DOHH2 (cell line): Measurements from ENCODE around the gene TMEM203.

Source experiments
- H3F3A ChIP-seq: fragments of 200-600 bp; sonication (generic), shearing (Covaris generic); 2 replicates; pipeline ENCODE4 v1.6.0; 2016; ENCODE audit warnings: antibody characterized with exemption, mild to moderate bottlenecking; ENCODE audit not compliant: control insufficient read depth, insufficient read depth
- H3K27ac ChIP-seq: fragments of 200-600 bp; sonication (generic); 2 replicates; pipeline ENCODE4 v1.5.1; 2014; ENCODE audit warnings: low read depth, mild to moderate bottlenecking, low read length, moderate library complexity
- H3K27me3 ChIP-seq: fragments of 200-600 bp; sonication (generic); 2 replicates; pipeline ENCODE4 v1.6.1; 2014; ENCODE audit warnings: mild to moderate bottlenecking, low read length, mixed read lengths; ENCODE audit not compliant: control insufficient read depth
- H3K36me3 ChIP-seq: fragments of 200-600 bp; sonication (generic); 2 replicates; pipeline ENCODE4 v1.6.1; 2014; ENCODE audit warnings: mild to moderate bottlenecking, low read length, moderate library complexity, mixed read lengths; ENCODE audit not compliant: control insufficient read depth
- H3K4me1 ChIP-seq: fragments of 200-600 bp; sonication (generic); 2 replicates; pipeline ENCODE4 v1.6.1; 2014; ENCODE audit warnings: mild to moderate bottlenecking, low read length, mixed read lengths; ENCODE audit not compliant: control insufficient read depth
- H3K4me2 ChIP-seq: fragments of 200-600 bp; sonication (generic); 2 replicates; pipeline ENCODE4 v1.6.0; 2014; ENCODE audit warnings: mild to moderate bottlenecking, low read length, moderate library complexity
- H3K4me3 ChIP-seq: fragments of 200-600 bp; sonication (generic); 2 replicates; pipeline ENCODE4 v1.5.1; 2014; ENCODE audit warnings: mild to moderate bottlenecking, low read length, mixed read lengths
- H3K79me2 ChIP-seq: fragments of 200-600 bp; sonication (generic); 2 replicates; pipeline ENCODE4 v1.6.1; 2014; ENCODE audit warnings: mild to moderate bottlenecking, low read length, mixed read lengths; ENCODE audit not compliant: control insufficient read depth
- H3K9me2 ChIP-seq: fragments of 200-600 bp; sonication (generic); replicated peaks from 2 replicates; pipeline ENCODE4 v1.6.1; 2014; ENCODE audit warnings: mild to moderate bottlenecking, low read length, mixed read lengths; ENCODE audit not compliant: control insufficient read depth
- H3K9me3 ChIP-seq: fragments of 200-600 bp; sonication (generic); 2 replicates; pipeline ENCODE4 v1.6.1; 2014; ENCODE audit warnings: antibody characterized with exemption, low read length, mixed read lengths; ENCODE audit not compliant: control insufficient read depth, insufficient read depth
- H4K20me1 ChIP-seq: fragments of 200-600 bp; sonication (generic); 2 replicates; pipeline ENCODE4 v1.6.0; 2014; ENCODE audit warnings: low read depth, mild to moderate bottlenecking, antibody characterized with exemption, low read length, moderate library complexity; ENCODE audit not compliant: control insufficient read depth, insufficient read depth
- CTCF ChIP-seq: fragments of 200-600 bp; sonication (generic); IDR thresholded peaks from one replicate; pipeline ENCODE4 v1.5.1; 2014; ENCODE audit warnings: antibody characterized with exemption, mild to moderate bottlenecking, low read depth, low read length; ENCODE audit not compliant: poor library complexity, severe bottlenecking
- EZH2phosphoT487 ChIP-seq: fragments of 200-600 bp; sonication (generic); IDR thresholded peaks from 2 replicates; pipeline ENCODE4 v1.6.1; 2017; ENCODE audit warnings: borderline replicate concordance, mild to moderate bottlenecking, antibody characterized with exemption, low read length, moderate library complexity, mixed read lengths

The TMEM203 gene

GRCh38 chr9:137215196-137215986 is 9.9 kb upstream of the TMEM203 start:
- Histone ChIP-seq H4K20me1 (no peaks in the 10 kb centered on the region), H3F3A (no peaks in the 10 kb centered on the region; the same call in 1 of the 2 replicates), H3K27me3 (no peaks in the 10 kb centered on the region), H3K4me3 (no peak overlapping the region), H3K9me2 (no peaks in the 10 kb centered on the region), H3K9me3 (no peaks in the 10 kb centered on the region), H3K27ac (no peak overlapping the region), H3K36me3 (peaks cover 36% of the 10 kb centered on the region), H3K4me2 (no peak overlapping the region), H3K4me1 (no peaks in the 10 kb centered on the region), H3K79me2 (no peaks in the 10 kb centered on the region)
- no peak for TF ChIP-seq CTCF
- TF ChIP-seq EZH2phosphoT487, result no peak

GRCh38 chr9:137214620-137215019 is 9.2 kb upstream of the TMEM203 start:
- no peaks in the 10 kb centered on the region for H3K9me2 ChIP-seq
- no peak overlapping the region for H3K4me3 ChIP-seq
- no peak overlapping the region for H3K4me2 ChIP-seq
- no peak overlapping the region for H3K27ac ChIP-seq
- no peaks in the 10 kb centered on the region for H4K20me1 ChIP-seq
- H3K4me1 ChIP-seq, result no peaks in the 10 kb centered on the region
- no peaks in the 10 kb centered on the region; the same call in 1 of the 2 replicates for H3F3A ChIP-seq
- no peaks in the 10 kb centered on the region for H3K27me3 ChIP-seq
- H3K9me3 ChIP-seq, result no peaks in the 10 kb centered on the region
- TF ChIP-seq CTCF (no peak), EZH2phosphoT487 (no peak)
- peaks cover 36% of the 10 kb centered on the region for H3K36me3 ChIP-seq
- H3K79me2 ChIP-seq, result no peaks in the 10 kb centered on the region

GRCh38 chr9:137213160-137214060 is 8.0 kb upstream of the TMEM203 start:
- Histone ChIP-seq H3K4me1 (no peaks in the 10 kb centered on the region), H3K4me3 (no peak overlapping the region), H3K27me3 (no peaks in the 10 kb centered on the region), H3K4me2 (no peak overlapping the region), H3K79me2 (peaks cover 5% of the 10 kb centered on the region; the same call in 1 of the 2 replicates), H3K9me2 (no peaks in the 10 kb centered on the region), H3F3A (no peaks in the 10 kb centered on the region), H3K36me3 (peaks cover 43% of the 10 kb centered on the region), H3K9me3 (no peaks in the 10 kb centered on the region), H4K20me1 (no peaks in the 10 kb centered on the region), H3K27ac (no peak overlapping the region)
- TF ChIP-seq EZH2phosphoT487 (no peak), CTCF (peak; percentile 22)
